Measurements from ENCODE around the gene FGFR3. TPM values are rescaled to one million over a fixed set of nuclear protein-coding genes. Genes with fewer than 3 reads are reported as not detected.

FGFR3 gene
- polyA plus RNA-seq, 1 of the 3 experiments (the other 2 are of a cell fraction): 1.1 TPM

- Histone ChIP-seq H2AFZ (ENCODE audit: low read depth) (no peak overlapping the region), H3K9me2 (no peaks in the 10 kb centered on the region), H3K4me1 (ENCODE audit: control insufficient read depth in 1 of 2, insufficient read depth in 2 of 2, low read depth in 1 of 2, low read length in 1 of 2) (peaks cover 0 to 26% of the 10 kb centered on the region in 2 experiments; a peak in 1 of 4 replicates), H4K20me1 (ENCODE audit: insufficient read depth) (no peaks in the 10 kb centered on the region), H3K36me3 (replicated peaks in 1 of 2; ENCODE audit: control insufficient read depth in 1 of 2, insufficient read depth in 2 of 2, low read length in 1 of 2) (peaks cover 13 to 55% of the 10 kb centered on the region in 2 experiments), H3K27me3 (ENCODE audit: insufficient read depth) (no peaks in the 10 kb centered on the region), H3F3A (replicated peaks; ENCODE audit: insufficient read depth) (no peaks in the 10 kb centered on the region), H3K27ac (ENCODE audit: low read depth in 2 of 2, low read length in 1 of 2) (no peak overlapping the region), H3K4me3 (ENCODE audit: low read depth in 2 of 2, low read length in 1 of 2) (no peak overlapping the region), H3K4me2 (no peak overlapping the region), H3K9me3 (no peaks in the 10 kb centered on the region), H3K9ac (no peak overlapping the region), H3K79me2 (ENCODE audit: insufficient read depth) (no peaks in the 10 kb centered on the region)
- POLR2A ChIA-PET: no interaction called here
- DNase-seq: no peak
- 94% methylated on average over 12 of the region's 12 CpGs for WGBS (ENCODE audit: low lambda C conversion rate)
- TF ChIP-seq GABPA (IDR thresholded peaks at IDR 0.05; ENCODE audit: low read depth) (no peak), YY1 (IDR thresholded peaks at IDR 0.05; ENCODE audit: low read depth) (no peak), CHD2 (IDR thresholded peaks at IDR 0.05; ENCODE audit: low read length, partially characterized antibody) (no peak), RXRA (IDR thresholded peaks at IDR 0.05; ENCODE audit: borderline replicate concordance, low read depth) (no peak), SIN3A (IDR thresholded peaks at IDR 0.05; ENCODE audit: borderline replicate concordance, low read depth, low read length) (no peak), FOXM1 (IDR thresholded peaks at IDR 0.05; ENCODE audit: low read depth) (no peak), NRF1 (IDR thresholded peaks at IDR 0.05; ENCODE audit: low read depth, low read length) (no peak), TEAD4 (IDR thresholded peaks at IDR 0.05; ENCODE audit: borderline replicate concordance, insufficient read depth) (no peak), POLR2AphosphoS5 (IDR thresholded peaks at IDR 0.05; ENCODE audit: low read depth, low read length) (no peak), RCOR1 (IDR thresholded peaks at IDR 0.05; ENCODE audit: low read length) (no peak), RFX5 (IDR thresholded peaks at IDR 0.05; ENCODE audit: low read length) (no peak), GATA2 (CRISPR knock-in tag; IDR thresholded peaks at IDR 0.05) (no peak), RAD21 (IDR thresholded peaks at IDR 0.05; ENCODE audit: low read length) (no peak), TCF12 (IDR thresholded peaks at IDR 0.05) (no peak), NFIC (IDR thresholded peaks at IDR 0.05; ENCODE audit: borderline replicate concordance) (no peak)
- TF ChIP-seq, protein P1, sequence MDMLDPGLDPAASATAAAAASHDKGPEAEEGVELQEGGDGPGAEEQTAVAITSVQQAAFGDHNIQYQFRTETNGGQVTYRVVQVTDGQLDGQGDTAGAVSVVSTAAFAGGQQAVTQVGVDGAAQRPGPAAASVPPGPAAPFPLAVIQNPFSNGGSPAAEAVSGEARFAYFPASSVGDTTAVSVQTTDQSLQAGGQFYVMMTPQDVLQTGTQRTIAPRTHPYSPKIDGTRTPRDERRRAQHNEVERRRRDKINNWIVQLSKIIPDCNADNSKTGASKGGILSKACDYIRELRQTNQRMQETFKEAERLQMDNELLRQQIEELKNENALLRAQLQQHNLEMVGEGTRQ (IDR thresholded peaks at IDR 0.05; ENCODE audit: borderline replicate concordance, low read depth, low read length): no peak
- TF ChIP-seq, protein P2, sequence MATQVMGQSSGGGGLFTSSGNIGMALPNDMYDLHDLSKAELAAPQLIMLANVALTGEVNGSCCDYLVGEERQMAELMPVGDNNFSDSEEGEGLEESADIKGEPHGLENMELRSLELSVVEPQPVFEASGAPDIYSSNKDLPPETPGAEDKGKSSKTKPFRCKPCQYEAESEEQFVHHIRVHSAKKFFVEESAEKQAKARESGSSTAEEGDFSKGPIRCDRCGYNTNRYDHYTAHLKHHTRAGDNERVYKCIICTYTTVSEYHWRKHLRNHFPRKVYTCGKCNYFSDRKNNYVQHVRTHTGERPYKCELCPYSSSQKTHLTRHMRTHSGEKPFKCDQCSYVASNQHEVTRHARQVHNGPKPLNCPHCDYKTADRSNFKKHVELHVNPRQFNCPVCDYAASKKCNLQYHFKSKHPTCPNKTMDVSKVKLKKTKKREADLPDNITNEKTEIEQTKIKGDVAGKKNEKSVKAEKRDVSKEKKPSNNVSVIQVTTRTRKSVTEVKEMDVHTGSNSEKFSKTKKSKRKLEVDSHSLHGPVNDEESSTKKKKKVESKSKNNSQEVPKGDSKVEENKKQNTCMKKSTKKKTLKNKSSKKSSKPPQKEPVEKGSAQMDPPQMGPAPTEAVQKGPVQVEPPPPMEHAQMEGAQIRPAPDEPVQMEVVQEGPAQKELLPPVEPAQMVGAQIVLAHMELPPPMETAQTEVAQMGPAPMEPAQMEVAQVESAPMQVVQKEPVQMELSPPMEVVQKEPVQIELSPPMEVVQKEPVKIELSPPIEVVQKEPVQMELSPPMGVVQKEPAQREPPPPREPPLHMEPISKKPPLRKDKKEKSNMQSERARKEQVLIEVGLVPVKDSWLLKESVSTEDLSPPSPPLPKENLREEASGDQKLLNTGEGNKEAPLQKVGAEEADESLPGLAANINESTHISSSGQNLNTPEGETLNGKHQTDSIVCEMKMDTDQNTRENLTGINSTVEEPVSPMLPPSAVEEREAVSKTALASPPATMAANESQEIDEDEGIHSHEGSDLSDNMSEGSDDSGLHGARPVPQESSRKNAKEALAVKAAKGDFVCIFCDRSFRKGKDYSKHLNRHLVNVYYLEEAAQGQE (IDR thresholded peaks at IDR 0.05; ENCODE audit: low read depth, low read length): no peak
- TF ChIP-seq, protein P3, sequence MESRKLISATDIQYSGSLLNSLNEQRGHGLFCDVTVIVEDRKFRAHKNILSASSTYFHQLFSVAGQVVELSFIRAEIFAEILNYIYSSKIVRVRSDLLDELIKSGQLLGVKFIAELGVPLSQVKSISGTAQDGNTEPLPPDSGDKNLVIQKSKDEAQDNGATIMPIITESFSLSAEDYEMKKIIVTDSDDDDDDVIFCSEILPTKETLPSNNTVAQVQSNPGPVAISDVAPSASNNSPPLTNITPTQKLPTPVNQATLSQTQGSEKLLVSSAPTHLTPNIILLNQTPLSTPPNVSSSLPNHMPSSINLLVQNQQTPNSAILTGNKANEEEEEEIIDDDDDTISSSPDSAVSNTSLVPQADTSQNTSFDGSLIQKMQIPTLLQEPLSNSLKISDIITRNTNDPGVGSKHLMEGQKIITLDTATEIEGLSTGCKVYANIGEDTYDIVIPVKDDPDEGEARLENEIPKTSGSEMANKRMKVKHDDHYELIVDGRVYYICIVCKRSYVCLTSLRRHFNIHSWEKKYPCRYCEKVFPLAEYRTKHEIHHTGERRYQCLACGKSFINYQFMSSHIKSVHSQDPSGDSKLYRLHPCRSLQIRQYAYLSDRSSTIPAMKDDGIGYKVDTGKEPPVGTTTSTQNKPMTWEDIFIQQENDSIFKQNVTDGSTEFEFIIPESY (IDR thresholded peaks at IDR 0.05; ENCODE audit: borderline replicate concordance, low read depth): no peak
- CTCF ChIA-PET: interaction anchor here (0.6 to 2.1 kb wide), 2 partner anchors 75 to 78 kb away, joined by 3 to 5 read pairs; no protein-coding TSS in a partner anchor
These were observed 30.4 kb downstream of the FGFR3 start for GRCh38 chr4:1823545-1823932.

All from SK-N-SH (cell line).